Body of pancreas (tissue), 4 donors: ENCODE results near the gene CCDC27. TPM values are rescaled to one million over a fixed set of nuclear protein-coding genes. Genes with fewer than 3 reads are reported as not detected.
"Not testable (repeated sequence)": the region's sequence is repeated elsewhere in the genome, so short reads cannot be mapped to it uniquely, and the experiment has no call there.

Source experiments
- ATAC-seq: fragments of 150-250 bp; one replicate; pipeline ENCODE4 v1.9.1; 2016
- DNase-seq, 4 donors: peaks; one replicate each; pipeline ENCODE4 v3.0.0-alpha.2; 2019
- H3K27ac ChIP-seq, 4 donors: fragments of 200-600 bp; sonication (generic); 1 replicate in 3 of 4; 2 replicates in 1 of 4; pipeline versions ENCODE4 v1.5.1 to v1.6.1; 2016 to 2019; ENCODE audit warnings: mild to moderate bottlenecking in 1 of 4, mixed read lengths in 1 of 4, moderate library complexity in 1 of 4
- H3K27me3 ChIP-seq, 2 donors: fragments of 200-600 bp; sonication (generic); one replicate each; pipeline ENCODE4 v1.6.0; 2016; ENCODE audit warnings: mild to moderate bottlenecking in 1 of 2
- H3K36me3 ChIP-seq, 2 donors: fragments of 200-600 bp; sonication (generic); replicated peaks in 1 of 2; 2 replicates each; pipeline ENCODE4 v1.5.1; 2016; ENCODE audit warnings: low read depth in 2 of 2; ENCODE audit not compliant: insufficient read depth in 1 of 2
- H3K4me1 ChIP-seq: fragments of 200-600 bp; sonication (generic); one replicate; pipeline ENCODE4 v1.6.0; 2016
- H3K4me3 ChIP-seq, 2 donors: fragments of 200-600 bp; sonication (generic); 1 replicate in 1 of 2; 2 replicates in 1 of 2; pipeline ENCODE4 v1.5.1; 2016 to 2019
- H3K9me3 ChIP-seq, 3 donors: fragments of 200-600 bp; sonication (generic); 1 replicate in 2 of 3; 2 replicates in 1 of 3; pipeline ENCODE4 v1.5.1; 2016
- CTCF ChIP-seq, 7 experiments: fragments of 450-650 bp in 4 of 7; fragments of 200-600 bp in 3 of 7; sonication (generic) in 3 of 7; IDR thresholded peaks; one replicate each; pipeline ENCODE4 v1.5.1; 2016 to 2019; ENCODE audit warnings: antibody characterized with exemption in 7 of 7
- POLR2A ChIP-seq, 3 donors: fragments of 450-650 bp; IDR thresholded peaks; one replicate each; pipeline ENCODE4 v1.6.1; 2016; ENCODE audit warnings: antibody characterized with exemption in 3 of 3, mild to moderate bottlenecking in 2 of 3
- WGBS, 2 donors: methylation state at CpG; one replicate each; pipeline ENCODE4 v1.1.5; 2017; 5-methylcytosine and 5-hydroxymethylcytosine counted together
- intact Hi-C: fragments of 100-400 bp; cut with DNase I; formaldehyde crosslinking; loops from one replicate; pipeline ENCODE4 v1.15.1; 2023
- total RNA-seq, 2 donors: library from RNA; depleted of rRNA; stranded (reverse); fragments of >200 nt; gene quantifications; one replicate each; pipeline ENCODE4 v1.1.0, GENCODE V29; 2016

The CCDC27 gene
- total RNA-seq, 2 donors from 2014 or later, result not detected

GRCh38 chr1:3795453-3796214 lies 43.4 kb downstream of the CCDC27 start:
- H3K4me1 ChIP-seq, result peaks cover 37% of the 10 kb centered on the region
- H3K9me3 ChIP-seq, result no peaks in the 10 kb centered on the region
- intact Hi-C loops, result no loop called here
- H3K4me3 ChIP-seq, result peak overlapping the region; percentile 74 to 83
- TF ChIP-seq POLR2A (IDR thresholded peaks at IDR 0.05) (no peak), CTCF (IDR thresholded peaks at IDR 0.05) (no peak)
- no peaks in the 10 kb centered on the region for H3K36me3 ChIP-seq
- 2 to 21% methylated on average over 7 to 53 of the region's 53 CpGs for WGBS, 2 donors
- ATAC-seq (no peak), DNase-seq (no peak)
- H3K27me3 ChIP-seq, result no peaks in the 10 kb centered on the region
- peak overlapping the region; percentile 39 to 72 (median 68) for H3K27ac ChIP-seq

- 2% methylated on average over 31 to 47 of the region's 60 CpGs for WGBS, 2 donors
- Histone ChIP-seq H3K27me3 (no peaks in the 10 kb centered on the region), H3K4me1 (peaks cover 34% of the 10 kb centered on the region), H3K4me3 (peak within 1 kb of the TSS; percentile 74 to 83), H3K27ac (peak within 1 kb of the TSS; percentile 39 to 72 (median 68)), H3K9me3 (no peaks in the 10 kb centered on the region), H3K36me3 (no peaks in the 10 kb centered on the region)
- peak; percentile 100 for ATAC-seq
- TF ChIP-seq CTCF (IDR thresholded peaks at IDR 0.05) (peak in 3 of 7 experiments; percentile 38 to 43 (median 40)), POLR2A (IDR thresholded peaks at IDR 0.05) (peak; percentile 66 to 81 (median 81))
- peak; percentile 93 to 96 (median 94) for DNase-seq
- intact Hi-C loops, result no loop called here
Measured at GRCh38 chr1:3796215-3797061, 44.2 kb downstream of the CCDC27 start, which contains the start of gene LRRC47. LRRC47 (minus strand) TSS chr1:3796498; CDS start chr1:3796476, 22 bp downstream.

- 59% methylated on average over 2 to 11 of the region's 11 CpGs for whole genome bisulfite sequencing, 2 donors
- peaks cover 12% of the 10 kb centered on the region for H3K4me1 ChIP-seq
- DNase-seq, result no peak
- no peaks in the 10 kb centered on the region for H3K36me3 ChIP-seq
- no peak for ATAC-seq
- no peaks in the 10 kb centered on the region for H3K9me3 ChIP-seq
- TF ChIP-seq POLR2A (IDR thresholded peaks at IDR 0.05), result no peak
- TF ChIP-seq CTCF (IDR thresholded peaks at IDR 0.05), result no peak
- no peak overlapping the region for H3K4me3 ChIP-seq
- H3K27me3 ChIP-seq, result peaks cover 0 to 5% of the 10 kb centered on the region in 2 donors
- no peak overlapping the region for H3K27ac ChIP-seq
- intact Hi-C loops, result no loop called here
Measured at GRCh38 chr1:3799976-3800685, 47.9 kb downstream of the CCDC27 start.

GRCh38 chr1:3800795-3801194 lies 48.5 kb downstream of the CCDC27 start:
- 63 to 69% methylated on average over 3 of the region's 3 CpGs for WGBS, 2 donors

More at GRCh38 chr1:3800795-3801194, 48.5 kb downstream of the CCDC27 start:
- H3K4me1 ChIP-seq, DNase-seq, H3K4me3 ChIP-seq, ATAC-seq, H3K27me3 ChIP-seq, H3K27ac ChIP-seq, intact Hi-C loops, H3K36me3 ChIP-seq, H3K9me3 ChIP-seq: not testable (repeated sequence)
